GM18519 (cell line): ENCODE results near the gene GALNT2.

Source experiments
- ATAC-seq: cut with Tn5 transposase; IDR thresholded peaks from one replicate; pipeline ENCODE4 v1.9.1; 2021; ENCODE audit warnings: mild to moderate bottlenecking, moderate library complexity; ENCODE audit not compliant: unreplicated experiment, low FRiP score

The GALNT2 gene

GRCh38 chr1:230156068-230156467 lies 89.0 kb downstream of the GALNT2 start:
- no peak for ATAC-seq

- ATAC-seq: no peak
Observed at GRCh38 chr1:230156536-230156935, 89.5 kb downstream of the GALNT2 start.

- ATAC-seq: no peak
Observed at GRCh38 chr1:230157420-230158390, 90.7 kb downstream of the GALNT2 start.

- ATAC-seq: no peak
Observed at GRCh38 chr1:230158415-230159291, 91.6 kb downstream of the GALNT2 start.

DNA sequence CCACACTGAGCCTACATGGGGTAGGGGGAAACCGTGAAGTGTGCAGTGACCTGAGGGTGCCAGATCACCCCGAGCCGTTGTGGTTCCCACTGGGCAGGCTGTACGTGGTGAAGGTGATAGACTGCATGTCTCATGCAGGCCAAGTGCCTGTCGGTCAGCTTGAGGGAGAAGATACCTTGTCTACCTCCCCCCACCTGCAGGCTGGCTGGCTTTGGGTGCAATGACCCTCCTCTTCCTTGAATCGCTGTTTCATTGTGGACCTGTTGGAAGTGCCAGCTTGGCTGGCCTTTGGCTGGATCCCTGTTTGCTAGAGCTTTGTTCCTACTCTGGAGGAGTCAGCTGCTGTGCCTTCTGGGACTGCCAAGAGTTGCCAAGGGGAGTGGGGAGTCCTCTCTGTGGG lies 92.5 kb downstream of the GALNT2 start:
- ATAC-seq: no peak

- ATAC-seq: no peak
Observed at GRCh38 chr1:230160957-230161771, 94.1 kb downstream of the GALNT2 start.

DNA sequence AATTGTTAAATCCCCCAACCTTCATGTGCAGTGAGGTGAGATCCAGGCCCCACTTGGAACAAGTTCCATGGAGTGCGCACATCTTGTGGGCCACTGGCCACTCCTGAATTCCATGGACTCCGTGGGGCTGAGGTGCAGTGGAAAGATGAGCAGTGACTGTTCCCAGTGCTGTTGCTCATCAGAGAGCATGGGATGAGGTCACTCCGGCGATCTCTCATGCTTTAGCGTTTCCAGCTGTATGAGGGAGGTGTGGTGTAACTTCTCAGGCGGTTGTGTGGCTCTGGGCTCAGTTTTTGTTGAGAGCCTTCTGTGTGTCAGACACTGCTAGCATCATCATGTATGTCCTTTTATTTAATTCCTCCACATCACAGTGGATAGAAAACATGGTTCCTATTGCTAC lies 96.2 kb downstream of the GALNT2 start:
- no peak for ATAC-seq

- no peak for ATAC-seq
Observed at GRCh38 chr1:230163719-230164118, 96.7 kb downstream of the GALNT2 start.

- no peak for ATAC-seq
Observed at GRCh38 chr1:230165536-230165935, 98.5 kb downstream of the GALNT2 start.

- no peak for ATAC-seq
Observed at GRCh38 chr1:230166366-230167132, 99.5 kb downstream of the GALNT2 start.

DNA sequence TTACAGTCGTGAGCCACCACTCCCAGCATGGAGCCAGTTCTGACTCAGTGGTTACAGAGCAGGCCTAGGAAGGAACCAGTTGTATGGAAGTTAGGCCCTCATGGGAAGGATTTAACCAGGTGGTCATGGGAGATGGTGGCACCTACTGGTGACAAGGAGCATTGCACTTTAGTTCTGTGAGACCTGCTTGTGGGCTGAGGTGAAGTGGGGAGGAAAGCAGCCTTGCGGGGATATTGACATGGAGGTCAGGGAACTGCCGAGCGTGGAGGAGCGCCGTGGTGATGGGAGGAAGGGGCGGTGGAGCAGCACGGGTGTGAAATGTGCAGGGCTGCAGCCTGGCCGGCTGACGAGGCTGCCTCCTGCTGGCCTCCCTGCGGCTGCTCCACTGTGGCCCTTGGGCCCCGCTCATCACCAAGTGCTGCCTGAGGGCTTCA lies 100.4 kb downstream of the GALNT2 start:
- no peak for ATAC-seq

DNA sequence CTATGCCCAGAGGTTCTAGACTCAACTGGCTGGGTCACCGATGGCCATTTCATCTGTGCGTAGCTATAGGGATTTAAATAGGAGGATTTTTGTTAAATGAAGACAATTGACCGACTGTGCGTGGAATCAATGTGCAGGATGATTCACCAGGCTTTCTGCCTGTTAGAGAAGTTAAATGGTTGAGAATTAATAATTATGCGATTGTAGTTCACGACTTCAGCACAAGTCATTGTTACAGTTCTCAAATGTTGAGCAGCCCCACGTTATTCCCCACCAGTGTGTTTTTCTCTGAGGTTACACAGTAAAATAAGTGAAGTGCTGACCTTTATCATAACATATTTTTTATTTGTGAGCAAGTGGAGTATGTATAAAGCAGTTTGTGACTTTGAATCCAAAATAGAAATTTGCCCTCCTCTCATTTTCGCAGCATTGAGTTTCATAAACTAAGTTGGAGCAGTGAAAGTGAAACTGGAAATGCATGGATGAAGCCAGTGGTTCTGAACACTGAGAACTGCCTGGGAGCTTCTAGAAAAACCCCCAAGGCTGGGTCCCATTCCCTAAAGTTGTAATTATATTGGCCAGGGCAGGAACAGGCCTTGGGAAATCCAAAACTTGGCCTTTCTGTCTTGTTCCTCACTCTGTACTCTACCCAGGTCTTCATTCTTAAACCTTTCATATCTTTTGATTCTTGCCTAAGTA lies 102.6 kb downstream of the GALNT2 start:
- ATAC-seq: no peak

DNA sequence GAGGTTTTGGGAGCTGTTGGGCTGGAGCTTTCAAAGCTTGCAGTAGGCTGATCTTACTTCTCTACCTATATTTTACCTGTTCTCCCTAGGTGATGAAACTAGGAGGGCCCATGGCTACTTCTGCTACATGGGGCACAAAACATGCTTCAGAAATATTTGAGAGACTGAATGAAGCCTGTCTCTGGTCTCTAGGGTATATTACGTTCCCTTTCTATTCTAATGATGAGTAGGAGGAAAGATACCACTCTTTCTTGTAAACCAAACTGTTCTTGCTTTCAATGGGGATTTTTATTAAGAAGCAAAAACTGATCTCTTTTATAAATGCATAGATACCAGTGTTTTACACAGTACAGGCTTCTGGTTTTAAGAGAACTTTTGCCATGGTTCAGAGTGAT lies 103.1 kb downstream of the GALNT2 start:
- no peak for ATAC-seq

GRCh38 chr1:230170622-230171021 lies 103.6 kb downstream of the GALNT2 start:
- no peak for ATAC-seq

- ATAC-seq: no peak
Observed at GRCh38 chr1:230171356-230172015, 104.4 kb downstream of the GALNT2 start.

- ATAC-seq: no peak
Observed at GRCh38 chr1:230172016-230172537, 105.0 kb downstream of the GALNT2 start.

- ATAC-seq: no peak
Observed at GRCh38 chr1:230173187-230173975, 106.3 kb downstream of the GALNT2 start.

DNA sequence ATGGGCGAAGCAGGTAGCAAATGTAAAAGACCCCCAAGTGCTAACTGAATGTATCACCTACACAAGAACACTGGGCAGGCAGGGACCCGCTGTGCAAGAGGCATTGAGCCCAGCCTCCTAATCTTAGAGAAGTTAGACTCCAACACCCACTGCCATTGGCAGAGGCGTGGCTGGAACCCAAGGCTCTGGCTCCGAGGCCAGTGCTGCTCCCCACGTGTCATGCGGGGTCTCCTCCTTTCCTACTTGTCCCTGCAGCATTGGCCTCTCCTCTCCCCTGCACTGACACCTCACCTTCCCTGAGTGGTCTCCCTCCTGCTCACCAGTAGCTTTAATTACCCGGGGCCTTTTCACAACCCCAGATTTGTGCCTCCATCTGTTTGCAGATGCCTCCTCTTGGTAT lies 107.0 kb downstream of the GALNT2 start:
- ATAC-seq: no peak
